Measurements from ENCODE around the gene TMEM82. TPM values are rescaled to one million over a fixed set of nuclear protein-coding genes. Genes with fewer than 3 reads are reported as not detected.

Gene TMEM82
- total and polyA plus RNA-seq, 10 donors, result not detected

DNA sequence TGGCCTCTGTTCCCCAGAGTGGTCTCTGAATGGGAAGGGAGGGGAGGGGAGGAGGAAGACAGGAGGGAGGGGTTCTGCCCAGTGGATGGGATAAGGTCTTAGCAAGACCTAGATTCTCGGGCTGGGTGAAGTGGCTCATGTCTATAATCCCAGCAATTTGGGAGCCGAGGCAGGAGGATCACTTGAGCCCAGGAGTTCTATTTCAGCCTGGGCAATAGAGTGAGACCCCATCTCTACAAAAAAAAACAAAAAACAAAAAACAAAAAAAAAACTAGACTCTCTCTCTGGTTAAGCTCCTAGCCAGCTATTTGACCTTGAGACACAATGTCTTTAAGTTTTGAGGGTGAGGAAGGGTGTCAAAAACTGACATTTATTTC, 53.8 kb downstream of the TMEM82 start:
- Histone ChIP-seq H3K27me3 (replicated peaks in 1 of 7) (no peaks in the 10 kb centered on the region), H3K4me1 (peaks cover 3 to 30% (median 16%) of the 10 kb centered on the region in 6 donors), H3K9me3 (no peaks in the 10 kb centered on the region), H3K4me3 (no peak overlapping the region), H3K27ac (peak overlapping the region in 3 of 8 donors; percentile 2 to 72 (median 29)), H3K36me3 (no peaks in the 10 kb centered on the region)
- intact Hi-C loops (cut with DNase I; ENCODE audit: low total_unique reads), result loop anchor here (10.0 kb wide), 1 partner anchor 259 kb away; no protein-coding TSS in a partner anchor
- no peak for TF ChIP-seq POLR2A (IDR thresholded peaks at IDR 0.05)
- TF ChIP-seq POLR2AphosphoS5 (IDR thresholded peaks at IDR 0.05), result no peak
- TF ChIP-seq CTCF (IDR thresholded peaks at IDR 0.05 in 8 of 11, conservative IDR thresholded peaks at IDR 0.05 in 3 of 11), result no peak
- 83 to 100% (median 93%) methylated on average over 2 of the region's 2 CpGs for WGBS, 5 donors
- DNase-seq, result no peak

Other genes with a start within 250 kb of the TMEM82 start
- gene CASP9, start 218.3 kb upstream of the TMEM82 start, total RNA-seq, result 10 to 100 TPM; 10.9 to 17.7 (median 13.7) TPM
- gene CASP9, start 218.3 kb upstream of the TMEM82 start, polyA plus RNA-seq, result 10 to 100 TPM; 10.3 to 11.0 (median 10.6) TPM
- 10 to 100 TPM; 17.0 to 23.0 (median 21.0) TPM for gene DNAJC16, start 215.7 kb upstream of the TMEM82 start, total RNA-seq
- 1 to 10 TPM; 3.7 to 7.4 (median 5.2) TPM for gene DNAJC16, start 215.7 kb upstream of the TMEM82 start, polyA plus RNA-seq
- gene AGMAT, start 157.4 kb upstream of the TMEM82 start, total RNA-seq, result 1 to 10 TPM; 1.4 to 3.8 (median 3.0) TPM
- 1 to 10 TPM; 2.8 to 6.1 (median 4.2) TPM for gene AGMAT, start 157.4 kb upstream of the TMEM82 start, polyA plus RNA-seq
- gene DDI2, start 125.0 kb upstream of the TMEM82 start, total RNA-seq, result 10 to 100 TPM; 43.3 to 75.4 (median 47.2) TPM
- gene DDI2, start 125.0 kb upstream of the TMEM82 start, polyA plus RNA-seq, result 1 to 10 TPM; 4.8 to 7.7 (median 6.2) TPM
- gene PLEKHM2, start 58.2 kb upstream of the TMEM82 start, total RNA-seq, result 10 to 100 TPM; 59.1 to 96.0 (median 65.8) TPM
- gene PLEKHM2, start 58.2 kb upstream of the TMEM82 start, polyA plus RNA-seq, result 10 to 100 TPM; 25.9 to 54.1 (median 37.1) TPM
- 1 to 10 TPM; 1.5 to 3.7 (median 2.8) TPM for gene SLC25A34, start 6.2 kb upstream of the TMEM82 start, total RNA-seq
- gene SLC25A34, start 6.2 kb upstream of the TMEM82 start, polyA plus RNA-seq, result 1 to 10 TPM in 2 of 3 donors, under 1 TPM in 1; 0.77 to 2.4 (median 2.1) TPM
- gene FBLIM1, start 16.3 kb downstream of the TMEM82 start, total RNA-seq, result 10 to 100 TPM; 21.4 to 89.1 (median 62.0) TPM
- 10 to 100 TPM in 1 of 3 donors, 1 to 10 TPM in 2; 7.2 to 16.3 (median 9.6) TPM for gene FBLIM1, start 16.3 kb downstream of the TMEM82 start, polyA plus RNA-seq
- 1 to 10 TPM in 6 of 7 donors, under 1 TPM in 1; 0.67 to 2.6 (median 1.2) TPM for gene UQCRHL, start 65.2 kb downstream of the TMEM82 start, total RNA-seq
- gene UQCRHL, start 65.2 kb downstream of the TMEM82 start, polyA plus RNA-seq, result 1 to 10 TPM; 1.9 to 2.6 (median 2.4) TPM
- gene SPEN, start 105.2 kb downstream of the TMEM82 start, total RNA-seq, result 10 to 100 TPM; 54.1 to 75.9 (median 63.0) TPM
- gene SPEN, start 105.2 kb downstream of the TMEM82 start, polyA plus RNA-seq, result 10 to 100 TPM in 1 of 3 donors, 1 to 10 TPM in 2; 8.0 to 14.1 (median 9.3) TPM
- 10 to 100 TPM; 36.8 to 73.4 (median 52.1) TPM for gene ZBTB17, start 233.6 kb downstream of the TMEM82 start, total RNA-seq
- gene ZBTB17, start 233.6 kb downstream of the TMEM82 start, polyA plus RNA-seq, result 100 to 1,000 TPM in 2 of 3 donors, 10 to 100 TPM in 1; 46.5 to 139 (median 111) TPM

Data from spleen (tissue), 11 donors.